Measurements from ENCODE around the gene SPATA12. TPM values are rescaled to one million over a fixed set of nuclear protein-coding genes. Genes with fewer than 3 reads are reported as not detected.

The SPATA12 gene
- total and polyA plus RNA-seq, 2 of the 8 experiments (the other 6 are each of a cell fraction or from before 2014, with no cell fraction given) = 0.19 to 0.97 TPM

DNA sequence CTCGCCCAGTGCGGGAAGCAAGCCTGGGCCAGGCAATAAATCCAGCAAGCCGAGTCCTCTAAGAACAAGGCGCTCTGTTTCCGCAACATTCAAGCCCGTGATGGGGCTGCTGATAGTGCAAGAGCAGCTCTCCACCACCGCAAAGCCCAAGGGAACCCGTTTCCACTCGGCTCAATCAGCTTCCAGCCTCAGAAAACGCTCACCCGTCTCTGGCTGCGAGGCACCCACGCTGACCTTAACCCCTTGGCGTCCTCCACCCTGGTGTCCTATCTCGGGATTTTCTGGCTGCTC lies 17.8 kb downstream of the SPATA12 start (continued):
- TF ChIP-seq, protein P1, sequence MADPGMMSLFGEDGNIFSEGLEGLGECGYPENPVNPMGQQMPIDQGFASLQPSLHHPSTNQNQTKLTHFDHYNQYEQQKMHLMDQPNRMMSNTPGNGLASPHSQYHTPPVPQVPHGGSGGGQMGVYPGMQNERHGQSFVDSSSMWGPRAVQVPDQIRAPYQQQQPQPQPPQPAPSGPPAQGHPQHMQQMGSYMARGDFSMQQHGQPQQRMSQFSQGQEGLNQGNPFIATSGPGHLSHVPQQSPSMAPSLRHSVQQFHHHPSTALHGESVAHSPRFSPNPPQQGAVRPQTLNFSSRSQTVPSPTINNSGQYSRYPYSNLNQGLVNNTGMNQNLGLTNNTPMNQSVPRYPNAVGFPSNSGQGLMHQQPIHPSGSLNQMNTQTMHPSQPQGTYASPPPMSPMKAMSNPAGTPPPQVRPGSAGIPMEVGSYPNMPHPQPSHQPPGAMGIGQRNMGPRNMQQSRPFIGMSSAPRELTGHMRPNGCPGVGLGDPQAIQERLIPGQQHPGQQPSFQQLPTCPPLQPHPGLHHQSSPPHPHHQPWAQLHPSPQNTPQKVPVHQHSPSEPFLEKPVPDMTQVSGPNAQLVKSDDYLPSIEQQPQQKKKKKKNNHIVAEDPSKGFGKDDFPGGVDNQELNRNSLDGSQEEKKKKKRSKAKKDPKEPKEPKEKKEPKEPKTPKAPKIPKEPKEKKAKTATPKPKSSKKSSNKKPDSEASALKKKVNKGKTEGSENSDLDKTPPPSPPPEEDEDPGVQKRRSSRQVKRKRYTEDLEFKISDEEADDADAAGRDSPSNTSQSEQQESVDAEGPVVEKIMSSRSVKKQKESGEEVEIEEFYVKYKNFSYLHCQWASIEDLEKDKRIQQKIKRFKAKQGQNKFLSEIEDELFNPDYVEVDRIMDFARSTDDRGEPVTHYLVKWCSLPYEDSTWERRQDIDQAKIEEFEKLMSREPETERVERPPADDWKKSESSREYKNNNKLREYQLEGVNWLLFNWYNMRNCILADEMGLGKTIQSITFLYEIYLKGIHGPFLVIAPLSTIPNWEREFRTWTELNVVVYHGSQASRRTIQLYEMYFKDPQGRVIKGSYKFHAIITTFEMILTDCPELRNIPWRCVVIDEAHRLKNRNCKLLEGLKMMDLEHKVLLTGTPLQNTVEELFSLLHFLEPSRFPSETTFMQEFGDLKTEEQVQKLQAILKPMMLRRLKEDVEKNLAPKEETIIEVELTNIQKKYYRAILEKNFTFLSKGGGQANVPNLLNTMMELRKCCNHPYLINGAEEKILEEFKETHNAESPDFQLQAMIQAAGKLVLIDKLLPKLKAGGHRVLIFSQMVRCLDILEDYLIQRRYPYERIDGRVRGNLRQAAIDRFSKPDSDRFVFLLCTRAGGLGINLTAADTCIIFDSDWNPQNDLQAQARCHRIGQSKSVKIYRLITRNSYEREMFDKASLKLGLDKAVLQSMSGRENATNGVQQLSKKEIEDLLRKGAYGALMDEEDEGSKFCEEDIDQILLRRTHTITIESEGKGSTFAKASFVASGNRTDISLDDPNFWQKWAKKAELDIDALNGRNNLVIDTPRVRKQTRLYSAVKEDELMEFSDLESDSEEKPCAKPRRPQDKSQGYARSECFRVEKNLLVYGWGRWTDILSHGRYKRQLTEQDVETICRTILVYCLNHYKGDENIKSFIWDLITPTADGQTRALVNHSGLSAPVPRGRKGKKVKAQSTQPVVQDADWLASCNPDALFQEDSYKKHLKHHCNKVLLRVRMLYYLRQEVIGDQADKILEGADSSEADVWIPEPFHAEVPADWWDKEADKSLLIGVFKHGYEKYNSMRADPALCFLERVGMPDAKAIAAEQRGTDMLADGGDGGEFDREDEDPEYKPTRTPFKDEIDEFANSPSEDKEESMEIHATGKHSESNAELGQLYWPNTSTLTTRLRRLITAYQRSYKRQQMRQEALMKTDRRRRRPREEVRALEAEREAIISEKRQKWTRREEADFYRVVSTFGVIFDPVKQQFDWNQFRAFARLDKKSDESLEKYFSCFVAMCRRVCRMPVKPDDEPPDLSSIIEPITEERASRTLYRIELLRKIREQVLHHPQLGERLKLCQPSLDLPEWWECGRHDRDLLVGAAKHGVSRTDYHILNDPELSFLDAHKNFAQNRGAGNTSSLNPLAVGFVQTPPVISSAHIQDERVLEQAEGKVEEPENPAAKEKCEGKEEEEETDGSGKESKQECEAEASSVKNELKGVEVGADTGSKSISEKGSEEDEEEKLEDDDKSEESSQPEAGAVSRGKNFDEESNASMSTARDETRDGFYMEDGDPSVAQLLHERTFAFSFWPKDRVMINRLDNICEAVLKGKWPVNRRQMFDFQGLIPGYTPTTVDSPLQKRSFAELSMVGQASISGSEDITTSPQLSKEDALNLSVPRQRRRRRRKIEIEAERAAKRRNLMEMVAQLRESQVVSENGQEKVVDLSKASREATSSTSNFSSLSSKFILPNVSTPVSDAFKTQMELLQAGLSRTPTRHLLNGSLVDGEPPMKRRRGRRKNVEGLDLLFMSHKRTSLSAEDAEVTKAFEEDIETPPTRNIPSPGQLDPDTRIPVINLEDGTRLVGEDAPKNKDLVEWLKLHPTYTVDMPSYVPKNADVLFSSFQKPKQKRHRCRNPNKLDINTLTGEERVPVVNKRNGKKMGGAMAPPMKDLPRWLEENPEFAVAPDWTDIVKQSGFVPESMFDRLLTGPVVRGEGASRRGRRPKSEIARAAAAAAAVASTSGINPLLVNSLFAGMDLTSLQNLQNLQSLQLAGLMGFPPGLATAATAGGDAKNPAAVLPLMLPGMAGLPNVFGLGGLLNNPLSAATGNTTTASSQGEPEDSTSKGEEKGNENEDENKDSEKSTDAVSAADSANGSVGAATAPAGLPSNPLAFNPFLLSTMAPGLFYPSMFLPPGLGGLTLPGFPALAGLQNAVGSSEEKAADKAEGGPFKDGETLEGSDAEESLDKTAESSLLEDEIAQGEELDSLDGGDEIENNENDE (IDR thresholded peaks at IDR 0.05; ENCODE audit: insufficient replicate concordance, low read length) = no peak
